ENCODE measurements around the gene ACTL8. TPM values are rescaled to one million over a fixed set of nuclear protein-coding genes. Genes with fewer than 3 reads are reported as not detected.

The ACTL8 gene
- total RNA-seq, 1 experiment from 2014 or later, result 0.69 TPM

DNA sequence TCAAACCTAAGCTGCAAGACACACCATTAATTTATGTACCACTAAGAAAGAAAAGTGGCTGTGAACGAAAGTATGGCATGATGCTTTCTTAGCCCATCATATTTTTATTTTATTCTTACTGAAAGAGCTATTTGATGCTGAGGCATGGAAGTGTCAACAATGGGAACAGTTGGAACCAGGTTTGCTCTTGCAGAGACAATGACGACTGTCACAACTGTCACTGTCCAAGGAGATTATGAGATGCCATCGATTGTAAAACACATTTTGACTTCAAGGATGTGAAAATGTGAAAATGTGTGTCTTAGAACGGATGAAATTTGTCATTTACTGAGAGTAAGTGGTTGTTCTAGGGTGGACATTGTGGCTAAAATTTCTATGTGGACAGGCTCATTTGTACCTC, 2.8 kb upstream of the ACTL8 start:
- H3K4me1 ChIP-seq (ENCODE audit: control insufficient read depth in 1 of 2, insufficient read depth in 2 of 2, low read length in 2 of 2), result no peaks in the 10 kb centered on the region

DNA sequence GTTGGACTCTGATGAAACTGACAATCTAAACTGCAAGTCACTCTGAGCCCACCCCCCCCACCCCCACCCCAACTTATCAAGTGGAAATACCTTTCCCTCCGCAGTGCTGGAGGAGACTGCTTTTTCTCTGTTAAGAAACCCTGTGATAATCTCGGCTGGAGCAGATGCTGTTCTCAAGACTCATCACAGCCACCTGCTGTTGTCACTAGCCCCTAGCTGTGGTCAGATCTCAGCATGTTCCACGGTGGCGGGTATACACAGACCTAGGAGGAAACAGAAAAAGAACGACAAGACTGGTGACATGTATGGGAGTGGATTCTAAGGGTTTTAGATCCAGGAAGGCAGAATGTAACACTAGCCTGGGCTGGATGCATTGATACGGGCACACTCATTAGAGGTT, 2.3 kb downstream of the ACTL8 start:
- intact Hi-C loops (cut with micrococcal nuclease), result no loop called here

More for the DNA sequence above, 2.8 kb upstream of the ACTL8 start:
- ChIA-PET POLR2A (no interaction called here), CTCF (no interaction called here), RAD21 (ENCODE audit: low non-redundant PET in 1 of 2, low total read pairs in 2 of 2, uncharacterized antibody in 2 of 2, unreplicated experiment in 2 of 2) (no interaction called here)
- Histone ChIP-seq H3K4me3 (replicated peaks in 1 of 2; ENCODE audit: low read depth in 1 of 2, low read length in 2 of 2) (no peak overlapping the region), H3K27me3 (ENCODE audit: insufficient read depth, low read length) (no peaks in the 10 kb centered on the region), H3K27ac (ENCODE audit: low read depth, low read length) (no peak overlapping the region), H4K20me1 (ENCODE audit: insufficient read depth) (no peaks in the 10 kb centered on the region), H3K4me2 (ENCODE audit: low read length) (no peak overlapping the region), H3K79me2 (ENCODE audit: insufficient read depth, low read length) (no peaks in the 10 kb centered on the region), H3K9ac (ENCODE audit: low read length) (no peak overlapping the region), H2AFZ (ENCODE audit: low read depth, low read length, poor library complexity, severe bottlenecking) (no peak overlapping the region), H3K36me3 (ENCODE audit: control insufficient read depth in 1 of 2, insufficient read depth in 2 of 2, low read length in 2 of 2) (no peaks in the 10 kb centered on the region), H3K9me3 (ENCODE audit: control insufficient read depth in 1 of 2, insufficient read depth in 1 of 2, low read depth in 1 of 2, low read length in 2 of 2) (peaks cover 15 to 24% of the 10 kb centered on the region in 2 experiments; a peak in 2 of 4 replicates), H3K9me2 (ENCODE audit: insufficient read depth) (no peaks in the 10 kb centered on the region)
- TF ChIP-seq, protein P1, sequence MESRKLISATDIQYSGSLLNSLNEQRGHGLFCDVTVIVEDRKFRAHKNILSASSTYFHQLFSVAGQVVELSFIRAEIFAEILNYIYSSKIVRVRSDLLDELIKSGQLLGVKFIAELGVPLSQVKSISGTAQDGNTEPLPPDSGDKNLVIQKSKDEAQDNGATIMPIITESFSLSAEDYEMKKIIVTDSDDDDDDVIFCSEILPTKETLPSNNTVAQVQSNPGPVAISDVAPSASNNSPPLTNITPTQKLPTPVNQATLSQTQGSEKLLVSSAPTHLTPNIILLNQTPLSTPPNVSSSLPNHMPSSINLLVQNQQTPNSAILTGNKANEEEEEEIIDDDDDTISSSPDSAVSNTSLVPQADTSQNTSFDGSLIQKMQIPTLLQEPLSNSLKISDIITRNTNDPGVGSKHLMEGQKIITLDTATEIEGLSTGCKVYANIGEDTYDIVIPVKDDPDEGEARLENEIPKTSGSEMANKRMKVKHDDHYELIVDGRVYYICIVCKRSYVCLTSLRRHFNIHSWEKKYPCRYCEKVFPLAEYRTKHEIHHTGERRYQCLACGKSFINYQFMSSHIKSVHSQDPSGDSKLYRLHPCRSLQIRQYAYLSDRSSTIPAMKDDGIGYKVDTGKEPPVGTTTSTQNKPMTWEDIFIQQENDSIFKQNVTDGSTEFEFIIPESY (IDR thresholded peaks at IDR 0.05; ENCODE audit: extremely low read depth, insufficient replicate concordance, low read length), result no peak
- TF ChIP-seq CEBPB (IDR thresholded peaks at IDR 0.05; ENCODE audit: low read depth), result no peak
- no peak for DNase-seq (ENCODE audit: low read depth, low spot score)
- intact Hi-C loops (cut with micrococcal nuclease), result no loop called here
- no TSS peak for BruUV-seq (replicated peaks)
- no peak for ATAC-seq

More for the DNA sequence above, 2.3 kb downstream of the ACTL8 start:
- RAD21 ChIA-PET (ENCODE audit: low non-redundant PET in 1 of 2, low total read pairs in 2 of 2, uncharacterized antibody in 2 of 2, unreplicated experiment in 2 of 2), result no interaction called here
- CTCF ChIA-PET, result no interaction called here
- Histone ChIP-seq H4K20me1 (ENCODE audit: insufficient read depth) (no peaks in the 10 kb centered on the region), H3K9me2 (ENCODE audit: insufficient read depth) (no peaks in the 10 kb centered on the region), H3K4me2 (ENCODE audit: low read length) (no peak overlapping the region), H3K79me2 (ENCODE audit: insufficient read depth, low read length) (no peaks in the 10 kb centered on the region), H3K4me1 (ENCODE audit: control insufficient read depth in 1 of 2, insufficient read depth in 2 of 2, low read length in 2 of 2) (no peaks in the 10 kb centered on the region), H3K36me3 (ENCODE audit: control insufficient read depth in 1 of 2, insufficient read depth in 2 of 2, low read length in 2 of 2) (no peaks in the 10 kb centered on the region), H3K9me3 (ENCODE audit: control insufficient read depth in 1 of 2, insufficient read depth in 1 of 2, low read depth in 1 of 2, low read length in 2 of 2) (peaks cover 42 to 45% of the 10 kb centered on the region in 2 experiments; a peak in 3 of 4 replicates), H3K4me3 (replicated peaks in 1 of 2; ENCODE audit: low read depth in 1 of 2, low read length in 2 of 2) (no peak overlapping the region), H3K27me3 (ENCODE audit: insufficient read depth, low read length) (no peaks in the 10 kb centered on the region), H2AFZ (ENCODE audit: low read depth, low read length, poor library complexity, severe bottlenecking) (no peak overlapping the region), H3K27ac (ENCODE audit: low read depth, low read length) (no peak overlapping the region), H3K9ac (ENCODE audit: low read length) (no peak overlapping the region)
- POLR2A ChIA-PET, result no interaction called here
- DNase-seq (ENCODE audit: low read depth, low spot score), result no peak
- ATAC-seq, result no peak
- no TSS peak for BruUV-seq (replicated peaks)
- TF ChIP-seq YY1 (IDR thresholded peaks at IDR 0.05; ENCODE audit: extremely low read depth, insufficient replicate concordance, low read depth, low read length) (no peak), EZH2 (IDR thresholded peaks at IDR 0.05) (no peak), CEBPB (IDR thresholded peaks at IDR 0.05; ENCODE audit: low read depth) (no peak), ELF1 (IDR thresholded peaks at IDR 0.05; ENCODE audit: borderline replicate concordance, low read depth) (no peak), SRF (IDR thresholded peaks at IDR 0.05; ENCODE audit: low read depth) (no peak), TCF7L2 (IDR thresholded peaks at IDR 0.05; ENCODE audit: borderline replicate concordance, extremely low read depth, insufficient read depth, insufficient read length) (no peak), JUND (IDR thresholded peaks at IDR 0.05) (no peak), ZNF274 (IDR thresholded peaks at IDR 0.05; ENCODE audit: low read depth, low read length) (no peak), RAD21 (IDR thresholded peaks at IDR 0.05; ENCODE audit: low read depth) (no peak), EZH2phosphoT487 (IDR thresholded peaks at IDR 0.05; ENCODE audit: borderline replicate concordance) (no peak), CBX3 (IDR thresholded peaks at IDR 0.05; ENCODE audit: low read depth) (no peak)
- TF ChIP-seq, protein P2, sequence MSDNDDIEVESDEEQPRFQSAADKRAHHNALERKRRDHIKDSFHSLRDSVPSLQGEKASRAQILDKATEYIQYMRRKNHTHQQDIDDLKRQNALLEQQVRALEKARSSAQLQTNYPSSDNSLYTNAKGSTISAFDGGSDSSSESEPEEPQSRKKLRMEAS (IDR thresholded peaks at IDR 0.05), result no peak
- TF ChIP-seq, protein P1 (IDR thresholded peaks at IDR 0.05; ENCODE audit: extremely low read depth, insufficient replicate concordance, low read length), result no peak
